HepG2 (cell line): ENCODE data around the gene TNRC18. TPM values are rescaled to one million over a fixed set of nuclear protein-coding genes. Genes with fewer than 3 reads are reported as not detected.

Source experiments
- ATAC-seq: fragments of 200-7000 bp; cut with Tn5 transposase; 3 replicates; pipeline ENCODE4 v1.9.1; 2020; ENCODE audit warnings: mild to moderate bottlenecking, moderate library complexity
- BruUV-seq: library from RNA; stranded (reverse); fragments of 400-500 nt; replicated peaks from 2 replicates; lab custom pipeline; 2021; lab: Mats Ljungman, UMichigan
- CTCF ChIA-PET: fragments of 300-600 bp; formaldehyde crosslinking; extraction: SDS; loops from one replicate; lab custom pipeline; 2021; ENCODE audit warnings: low total read pairs, inconsistent platforms, low intra/inter-chr PET ratio; lab: Yijun Ruan, JAX
- POLR2A ChIA-PET: fragments of 350-600 bp; sonication (Branson Sonifier 250); formaldehyde crosslinking; loops from one replicate; lab custom pipeline; 2020; ENCODE audit warnings: antibody characterized with exemption, inconsistent platforms; lab: Yijun Ruan, JAX
- DNase-seq: peaks from one replicate; pipeline ENCODE4 v3.0.0-alpha.2; 2015; ENCODE audit warnings: low spot score
- FAIRE-seq: peaks from 3 replicates; lab custom pipeline; 2011; peaks lifted over from hg19 to GRCh38; lab: Jason Lieb, UNC
- H2AFZ ChIP-seq: one replicate; pipeline ENCODE4 v1.6.1; 2011; ENCODE audit warnings: low read length, inconsistent platforms
- H3K27ac ChIP-seq: fragments of 300-600 bp; 3 replicates; pipeline ENCODE4 v1.8.0; 2011; ENCODE audit warnings: mixed run types, mild to moderate bottlenecking, mixed read lengths, low read length, inconsistent platforms; ENCODE audit not compliant: insufficient read depth; ENCODE audit errors: extremely low read length
- H3K27me3 ChIP-seq, 2 experiments: fragments of 200-600 bp in 1 of 2; 2 replicates in 1 of 2; 3 replicates in 1 of 2; pipeline versions ENCODE4 v1.6.0 to v1.8.0; 2011; ENCODE audit warnings: low read length in 2 of 2, mild to moderate bottlenecking in 2 of 2, moderate library complexity in 2 of 2, inconsistent platforms in 1 of 2; ENCODE audit not compliant: insufficient read depth in 2 of 2, control insufficient read depth in 1 of 2
- H3K36me3 ChIP-seq, 2 experiments: fragments of 200-600 bp in 1 of 2; replicated peaks in 1 of 2; 2 replicates in 1 of 2; 3 replicates in 1 of 2; pipeline versions ENCODE4 v1.5.1 to v1.8.0; 2011; ENCODE audit warnings: low read length in 2 of 2, inconsistent platforms in 1 of 2; ENCODE audit not compliant: insufficient read depth in 2 of 2, control insufficient read depth in 1 of 2
- H3K4me1 ChIP-seq: 2 replicates; pipeline ENCODE4 v1.5.1; 2012; ENCODE audit warnings: low read length, inconsistent platforms; ENCODE audit not compliant: insufficient read depth
- H3K4me2 ChIP-seq: 2 replicates; pipeline ENCODE4 v1.6.0; 2011; ENCODE audit warnings: low read depth, low read length, inconsistent platforms
- H3K4me3 ChIP-seq, 3 experiments: fragments of 200-600 bp in 1 of 3; sonication (generic), shearing (Covaris generic) in 1 of 3; replicated peaks in 1 of 3; 2 replicates each; pipeline ENCODE4 v1.5.1; 2011 to 2016; ENCODE audit warnings: low read length in 3 of 3, inconsistent platforms in 2 of 3, low read depth in 2 of 3, mild to moderate bottlenecking in 2 of 3, control low read depth in 1 of 3, mixed read lengths in 1 of 3; ENCODE audit not compliant: insufficient read depth in 1 of 3
- H3K79me2 ChIP-seq: one replicate; pipeline ENCODE4 v1.6.1; 2011; ENCODE audit warnings: low read length, inconsistent platforms; ENCODE audit not compliant: insufficient read depth
- H3K9ac ChIP-seq: 2 replicates; pipeline ENCODE4 v1.6.0; 2011; ENCODE audit warnings: mild to moderate bottlenecking, low read depth, low read length, inconsistent platforms; ENCODE audit not compliant: insufficient read depth
- H3K9me3 ChIP-seq: 2 replicates; pipeline ENCODE4 v1.5.1; 2012; ENCODE audit warnings: mild to moderate bottlenecking, low read length
- H4K20me1 ChIP-seq: 2 replicates; pipeline ENCODE4 v1.6.0; 2011; ENCODE audit warnings: inconsistent platforms, mild to moderate bottlenecking, low read length, moderate library complexity; ENCODE audit not compliant: insufficient read depth
- AGO2 ChIP-seq: fragments of 200-400 bp; formaldehyde crosslinking; optimal IDR thresholded peaks from 2 replicates; pipeline ENCODE3; 2017; ENCODE audit warnings: mild to moderate bottlenecking, low read depth, low read length, moderate library complexity
- CBX1 ChIP-seq: IDR thresholded peaks from one replicate; pipeline ENCODE4 v1.6.1; 2016; ENCODE audit warnings: antibody characterized with exemption, low read depth
- RBM22 ChIP-seq: fragments of 200-400 bp; formaldehyde crosslinking; optimal IDR thresholded peaks from 2 replicates; pipeline ENCODE3; 2017; ENCODE audit warnings: mild to moderate bottlenecking, low read length, moderate library complexity
- SAFB2 ChIP-seq: sonication (generic); formaldehyde crosslinking; IDR thresholded peaks from 2 replicates; pipeline ENCODE4 v1.5.1; 2020; ENCODE audit warnings: missing genetic modification reagents, low read depth, mild to moderate bottlenecking, borderline replicate concordance
- ZNF691 ChIP-seq: sonication (generic); formaldehyde crosslinking; IDR thresholded peaks from 2 replicates; pipeline ENCODE4 v1.4.0; 2020; ENCODE audit warnings: missing genetic modification reagents, low read depth, mild to moderate bottlenecking, borderline replicate concordance
- ZNF879 ChIP-seq: sonication (generic); formaldehyde crosslinking; IDR thresholded peaks from 2 replicates; pipeline ENCODE4 v1.8.1; 2023; ENCODE audit warnings: missing genetic modification reagents
- WGBS: methylation state at CpG from one replicate; pipeline ENCODE4 v1.1.6; 2017; ENCODE audit warnings: low lambda C conversion rate; 5-methylcytosine and 5-hydroxymethylcytosine counted together
- in situ Hi-C: cut with HindIII; loops from 2 replicates; pipeline ENCODE4 v1.10.0; 2017; ENCODE audit warnings: low pct_unique_long_range_greater_than_20kb; ENCODE audit not compliant: extremely low pct_ligation_motif_present
- intact Hi-C: fragments of 100-400 bp; cut with micrococcal nuclease; formaldehyde crosslinking; loops from one replicate; pipeline ENCODE4 v1.10.0; 2022; ENCODE audit not compliant: unreplicated experiment
- polyA plus RNA-seq, 8 experiments: library from polyadenylated mRNA; depleted of rRNA in 3 of 8; stranded (reverse) in 7 of 8; unstranded in 1 of 8; fragments of >200 nt; fragmentation: Illumina TruSeq in 4 of 8; extraction: Trizol in 4 of 8; gene quantifications; 2 replicates each; pipeline versions ENCODE4 v1.2.1 to v1.2.3, GENCODE V29; 2011 to 2016; ENCODE audit warnings: low read depth in 4 of 8, missing spikeins in 1 of 8, mixed read lengths in 1 of 8; ENCODE audit not compliant: insufficient read depth in 1 of 8
- total RNA-seq, 5 experiments: library from RNA; depleted of rRNA; stranded (reverse); fragments of >200 nt; fragmentation: Illumina TruSeq; extraction: Trizol; gene quantifications; 2 replicates each; pipeline ENCODE4 v1.2.3, GENCODE V29; 2016; ENCODE audit warnings: low read depth in 1 of 5

The TNRC18 gene
- total and polyA plus RNA-seq, 2 of the 13 experiments (the other 11 are each of a cell fraction or from before 2014, with no cell fraction given), result 11.7 to 17.4 TPM

GRCh38 chr7:5322621-5323410 lies 100.8 kb downstream of the TNRC18 start:
- Histone ChIP-seq H3K4me1 (no peaks in the 10 kb centered on the region), H4K20me1 (no peaks in the 10 kb centered on the region), H3K27me3 (no peaks in the 10 kb centered on the region), H3K4me2 (no peak overlapping the region), H3K27ac (no peak overlapping the region), H3K9ac (no peak overlapping the region), H2AFZ (no peak overlapping the region), H3K4me3 (no peak overlapping the region), H3K79me2 (no peaks in the 10 kb centered on the region), H3K9me3 (peaks cover 10% of the 10 kb centered on the region; the same call in 1 of the 2 replicates), H3K36me3 (peaks cover 12 to 34% of the 10 kb centered on the region in 2 experiments; a peak in 4 of 5 replicates)
- ATAC-seq, result no peak; the same call in 2 of the 3 replicates
- TF ChIP-seq AGO2 (peak; percentile 33), ZNF691 (CRISPR knock-in tag) (no peak), ZNF879 (CRISPR knock-in tag) (no peak), RBM22 (peak; percentile 37)
- no peak for FAIRE-seq
- 97% methylated on average over 22 of the region's 29 CpGs for WGBS
- CTCF ChIA-PET, result no interaction called here
- POLR2A ChIA-PET, result no interaction called here
- intact Hi-C loops, result no loop called here
- no TSS peak for BruUV-seq
- DNase-seq, result no peak
- in situ Hi-C loops, result no loop called here

GRCh38 chr7:5320802-5321396 lies 102.7 kb downstream of the TNRC18 start:
- intact Hi-C loops (no loop called here), in situ Hi-C loops (no loop called here)
- Histone ChIP-seq H3K9me3 (peaks cover 10% of the 10 kb centered on the region; the same call in 1 of the 2 replicates), H3K9ac (no peak overlapping the region), H3K4me2 (no peak overlapping the region), H3K27ac (no peak overlapping the region), H3K4me1 (no peaks in the 10 kb centered on the region), H3K4me3 (no peak overlapping the region), H2AFZ (no peak overlapping the region), H3K36me3 (peaks cover 11 to 30% of the 10 kb centered on the region in 2 experiments; a peak in 3 of 5 replicates), H3K27me3 (no peaks in the 10 kb centered on the region), H4K20me1 (no peaks in the 10 kb centered on the region), H3K79me2 (no peaks in the 10 kb centered on the region)
- ChIA-PET POLR2A (no interaction called here), CTCF (no interaction called here)
- DNase-seq (no peak), FAIRE-seq (no peak), ATAC-seq (peak; percentile 19)
- BruUV-seq, result no TSS peak
- WGBS, result 95% methylated on average over 8 of the region's 33 CpGs
- TF ChIP-seq AGO2 (peak; percentile 89), CBX1 (no peak), SAFB2 (CRISPR knock-in tag) (no peak)
